Fibroblast of lung (primary cell): Measurements from ENCODE around the gene GLG1. TPM values are rescaled to one million over a fixed set of nuclear protein-coding genes. Genes with fewer than 3 reads are reported as not detected.
"Not testable (repeated sequence)": the region's sequence is repeated elsewhere in the genome, so short reads cannot be mapped to it uniquely, and the experiment has no call there.

Experiments used
- DNase-seq, 2 donors: peaks; one replicate each; pipeline versions ENCODE4 v3.0.0 to v3.0.0-alpha.2; 2010; ENCODE audit warnings: low read depth in 2 of 2
- H2AFZ ChIP-seq: 2 replicates; pipeline ENCODE4 v1.5.1; 2012; ENCODE audit warnings: low read length, control low read depth, inconsistent platforms
- H3K27ac ChIP-seq: 2 replicates; pipeline ENCODE4 v1.5.1; 2011; ENCODE audit warnings: low read length, control low read depth; ENCODE audit not compliant: insufficient read depth
- H3K27me3 ChIP-seq: 2 replicates; pipeline ENCODE4 v1.5.1; 2011; ENCODE audit warnings: mild to moderate bottlenecking, low read length; ENCODE audit not compliant: control insufficient read depth, insufficient read depth
- H3K36me3 ChIP-seq: 2 replicates; pipeline ENCODE4 v1.5.1; 2011; ENCODE audit warnings: low read length; ENCODE audit not compliant: control insufficient read depth, insufficient read depth
- H3K4me1 ChIP-seq: 2 replicates; pipeline ENCODE4 v1.5.1; 2011; ENCODE audit warnings: low read length; ENCODE audit not compliant: control insufficient read depth, insufficient read depth; ENCODE audit errors: extremely low read depth
- H3K4me2 ChIP-seq: 2 replicates; pipeline ENCODE4 v1.5.1; 2011; ENCODE audit warnings: low read length, control low read depth; ENCODE audit not compliant: insufficient read depth; ENCODE audit errors: extremely low read depth
- H3K4me3 ChIP-seq, 4 experiments: fragments of 200-600 bp in 1 of 4; sonication (generic) in 1 of 4; replicated peaks in 1 of 4; 2 replicates each; pipeline ENCODE4 v1.5.1; 2011 to 2016; ENCODE audit warnings: low read length in 4 of 4, low read depth in 3 of 4, mild to moderate bottlenecking in 3 of 4, control low read depth in 2 of 4, inconsistent platforms in 1 of 4, mixed read lengths in 1 of 4; ENCODE audit not compliant: insufficient read depth in 1 of 4; ENCODE audit errors: control extremely low read depth in 1 of 4
- H3K79me2 ChIP-seq: 2 replicates; pipeline ENCODE4 v1.5.1; 2012; ENCODE audit warnings: mild to moderate bottlenecking, low read length, inconsistent platforms; ENCODE audit not compliant: control insufficient read depth, insufficient read depth
- H3K9ac ChIP-seq: 2 replicates; pipeline ENCODE4 v1.5.1; 2011; ENCODE audit warnings: mild to moderate bottlenecking, low read length, control low read depth; ENCODE audit not compliant: insufficient read depth
- H3K9me3 ChIP-seq: 2 replicates; pipeline ENCODE4 v1.5.1; 2012; ENCODE audit warnings: low read depth, low read length; ENCODE audit not compliant: control insufficient read depth, insufficient read depth
- H4K20me1 ChIP-seq: 2 replicates; pipeline ENCODE4 v1.5.1; 2011; ENCODE audit warnings: low read length; ENCODE audit not compliant: control insufficient read depth, insufficient read depth; ENCODE audit errors: extremely low read depth
- CTCF ChIP-seq, 2 donors: IDR thresholded peaks in 1 of 2; conservative IDR thresholded peaks in 1 of 2; 1 replicate in 1 of 2; 2 replicates in 1 of 2; pipeline ENCODE4 v1.5.1; 2011 to 2012; ENCODE audit warnings: low read length in 2 of 2, control low read depth in 1 of 2, inconsistent platforms in 1 of 2, low read depth in 1 of 2, mild to moderate bottlenecking in 1 of 2
- EZH2 ChIP-seq: IDR thresholded peaks from 2 replicates; pipeline ENCODE4 v1.5.1; 2012; ENCODE audit warnings: low read length, control low read depth, mild to moderate bottlenecking; ENCODE audit errors: missing control alignments
- polyA plus RNA-seq, 2 donors: library from polyadenylated mRNA; depleted of rRNA in 1 of 2; stranded (reverse) in 1 of 2; unstranded in 1 of 2; fragments of >200 nt; gene quantifications; 2 replicates each; pipeline ENCODE4 v1.2.1, GENCODE V29; 2011 to 2012; ENCODE audit warnings: missing spikeins in 1 of 2
- total RNA-seq: library from RNA; depleted of rRNA; stranded (reverse); fragments of >200 nt; gene quantifications from 2 replicates; pipeline ENCODE4 v1.2.1, GENCODE V29; 2014

Gene GLG1
- total and polyA plus RNA-seq, 2 donors (not counting 1 experiment from before 2014, with no cell fraction given): 138 to 150 TPM

DNA sequence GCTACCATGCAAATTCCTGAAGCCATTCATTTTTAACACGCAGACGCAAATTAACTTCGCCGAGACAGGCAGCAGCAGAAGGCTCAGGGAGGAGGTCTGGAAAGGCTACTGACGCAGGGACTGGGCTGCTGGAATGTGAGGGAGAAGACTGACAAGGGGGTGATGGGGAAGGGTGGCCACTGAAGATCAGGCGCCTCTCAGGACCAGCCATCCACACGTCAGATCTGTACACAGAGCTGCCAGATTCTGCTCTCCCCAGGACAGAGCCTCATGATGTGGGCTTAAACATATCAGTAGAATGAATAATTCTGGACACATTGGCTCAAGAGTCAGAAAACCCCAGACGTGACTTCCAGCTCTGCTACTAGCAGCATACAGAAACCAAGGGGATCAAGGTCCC lies 160.0 kb downstream of the GLG1 start:
- Histone ChIP-seq H3K27me3 (no peaks in the 10 kb centered on the region), H3K9ac (no peak overlapping the region), H3K79me2 (no peaks in the 10 kb centered on the region), H4K20me1 (no peaks in the 10 kb centered on the region), H3K4me1 (peaks cover 10% of the 10 kb centered on the region), H3K27ac (no peak overlapping the region), H3K36me3 (no peaks in the 10 kb centered on the region), H3K4me2 (no peak overlapping the region), H3K9me3 (no peaks in the 10 kb centered on the region), H2AFZ (no peak overlapping the region), H3K4me3 (no peak overlapping the region)
- no peak for DNase-seq
- no peak for TF ChIP-seq CTCF (conservative IDR thresholded peaks at IDR 0.05 in 1 of 2, IDR thresholded peaks at IDR 0.05 in 1 of 2; ENCODE audit: low read depth in 1 of 2, low read length in 2 of 2)
- TF ChIP-seq EZH2: no peak

- H2AFZ ChIP-seq, H3K4me3 ChIP-seq, H4K20me1 ChIP-seq, H3K9me3 ChIP-seq, H3K27ac ChIP-seq, H3K36me3 ChIP-seq, H3K9ac ChIP-seq, H3K4me2 ChIP-seq, H3K79me2 ChIP-seq, H3K27me3 ChIP-seq, H3K4me1 ChIP-seq, DNase-seq: not testable (repeated sequence)
Measured at GRCh38 chr16:74443624-74444346, 163.1 kb downstream of the GLG1 start.

DNA sequence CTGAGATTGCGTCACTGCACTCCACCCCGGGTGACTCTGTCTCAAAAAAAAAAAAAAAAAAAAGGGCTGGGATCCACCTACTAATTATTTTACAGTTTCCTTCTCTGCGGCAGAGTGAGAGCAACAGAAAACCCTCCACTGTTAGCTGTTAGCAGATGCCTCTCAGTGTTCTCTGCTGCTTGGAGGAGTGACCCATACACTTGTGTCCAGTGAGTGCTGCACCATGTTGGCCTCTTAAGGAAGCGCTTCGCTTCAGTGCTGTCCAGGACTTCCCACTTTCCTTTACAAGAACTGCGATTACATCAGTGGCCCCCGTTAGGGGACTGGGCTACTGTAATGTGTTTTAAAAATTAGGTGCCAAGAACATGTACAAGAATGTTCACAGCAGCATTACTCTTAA lies 167.2 kb downstream of the GLG1 start:
- no peak overlapping the region for H3K4me2 ChIP-seq
- TF ChIP-seq EZH2: no peak
- no peak for TF ChIP-seq CTCF (conservative IDR thresholded peaks at IDR 0.05 in 1 of 2, IDR thresholded peaks at IDR 0.05 in 1 of 2; ENCODE audit: low read depth in 1 of 2, low read length in 2 of 2)
- no peaks in the 10 kb centered on the region for H3K27me3 ChIP-seq
- no peaks in the 10 kb centered on the region for H3K4me1 ChIP-seq
- H2AFZ ChIP-seq: no peak overlapping the region
- H3K9ac ChIP-seq: no peak overlapping the region
- H4K20me1 ChIP-seq: no peaks in the 10 kb centered on the region
- H3K36me3 ChIP-seq: no peaks in the 10 kb centered on the region
- H3K9me3 ChIP-seq: no peaks in the 10 kb centered on the region
- DNase-seq: no peak
- H3K4me3 ChIP-seq: no peak overlapping the region
- no peak overlapping the region for H3K27ac ChIP-seq
- no peaks in the 10 kb centered on the region for H3K79me2 ChIP-seq
